GM12892 (cell line): ENCODE measurements around the gene ALDH3B1.
A peak's percentile ranks its signal among the peaks of the same experiment; 100 is the strongest.

Experiments
- DNase-seq: peaks from one replicate; pipeline ENCODE4 v3.0.0; 2011; ENCODE audit not compliant: insufficient read length
- FAIRE-seq: peaks from 2 replicates; lab custom pipeline; 2011; peaks lifted over from hg19 to GRCh38; lab: Jason Lieb, UNC
- POLR2A ChIP-seq: IDR thresholded peaks from 2 replicates; pipeline ENCODE4 v1.6.1; 2011; ENCODE audit warnings: low read depth, low read length, control low read depth
- POLR2AphosphoS5 ChIP-seq: IDR thresholded peaks from 2 replicates; pipeline ENCODE4 v1.6.1; 2011; ENCODE audit warnings: low read depth, low read length, control low read depth
- TAF1 ChIP-seq: IDR thresholded peaks from 2 replicates; pipeline ENCODE4 v1.6.1; 2011; ENCODE audit warnings: low read depth, mild to moderate bottlenecking, control low read depth, low read length, borderline replicate concordance

ALDH3B1 gene

GRCh38 chr11:68021167-68021787, 11.2 kb downstream of the ALDH3B1 start:
- FAIRE-seq (peak; percentile 87), DNase-seq (no peak)
- no peak for TF ChIP-seq TAF1

DNA sequence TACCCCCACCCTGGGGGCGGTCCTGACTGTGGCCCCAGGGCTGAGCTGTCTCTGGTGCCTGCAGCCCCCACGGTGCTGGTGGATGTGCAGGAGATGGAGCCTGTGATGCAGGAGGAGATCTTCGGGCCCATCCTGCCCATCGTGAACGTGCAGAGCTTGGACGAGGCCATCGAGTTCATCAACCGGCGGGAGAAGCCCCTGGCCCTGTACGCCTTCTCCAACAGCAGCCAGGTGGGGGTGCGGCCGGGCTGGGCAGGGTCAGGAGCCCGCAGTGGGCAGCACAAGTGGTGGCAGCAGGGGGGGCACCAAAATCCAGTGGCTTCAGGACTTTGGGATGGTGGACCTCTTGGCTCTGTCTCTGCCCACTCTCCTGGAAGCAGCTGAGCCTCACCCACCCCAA, 12.4 kb downstream of the ALDH3B1 start:
- no peak for FAIRE-seq
- no peak for DNase-seq
- TF ChIP-seq POLR2AphosphoS5 = no peak

DNA sequence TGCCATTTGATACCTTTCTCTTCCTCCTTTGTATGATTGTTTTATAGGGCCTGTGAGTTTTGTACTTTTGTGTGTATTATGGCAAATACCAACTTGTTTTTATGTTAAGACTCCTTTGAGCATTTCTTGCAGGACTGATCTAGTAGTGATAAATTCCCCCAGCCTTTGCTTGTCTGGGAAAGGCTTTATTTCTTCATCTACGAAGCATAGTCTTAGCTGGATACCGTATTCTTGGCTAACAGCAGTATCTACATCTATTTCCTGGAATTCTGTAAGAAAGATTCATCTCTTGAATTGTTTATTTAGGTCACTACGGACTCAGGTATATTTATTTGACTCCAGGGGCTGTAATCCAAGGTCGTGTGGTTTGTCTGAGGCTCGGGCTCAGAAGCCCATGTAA, 14.4 kb downstream of the ALDH3B1 start:
- FAIRE-seq (no peak), DNase-seq (no peak)
- no peak for TF ChIP-seq POLR2AphosphoS5

- no peak for TF ChIP-seq POLR2AphosphoS5
- TF ChIP-seq POLR2A = no peak
- no peak for TF ChIP-seq TAF1
- no peak for DNase-seq
- FAIRE-seq = no peak
Measured at GRCh38 chr11:68025047-68025446, 14.9 kb downstream of the ALDH3B1 start.

- TF ChIP-seq POLR2AphosphoS5 (no peak), POLR2A (no peak), TAF1 (no peak)
- DNase-seq (no peak), FAIRE-seq (no peak)
Measured at GRCh38 chr11:68026391-68027105, 16.4 kb downstream of the ALDH3B1 start.

GRCh38 chr11:68027667-68028066, 17.5 kb downstream of the ALDH3B1 start:
- DNase-seq (no peak), FAIRE-seq (no peak)
- no peak for TF ChIP-seq POLR2AphosphoS5
- no peak for TF ChIP-seq POLR2A
- no peak for TF ChIP-seq TAF1

DNA sequence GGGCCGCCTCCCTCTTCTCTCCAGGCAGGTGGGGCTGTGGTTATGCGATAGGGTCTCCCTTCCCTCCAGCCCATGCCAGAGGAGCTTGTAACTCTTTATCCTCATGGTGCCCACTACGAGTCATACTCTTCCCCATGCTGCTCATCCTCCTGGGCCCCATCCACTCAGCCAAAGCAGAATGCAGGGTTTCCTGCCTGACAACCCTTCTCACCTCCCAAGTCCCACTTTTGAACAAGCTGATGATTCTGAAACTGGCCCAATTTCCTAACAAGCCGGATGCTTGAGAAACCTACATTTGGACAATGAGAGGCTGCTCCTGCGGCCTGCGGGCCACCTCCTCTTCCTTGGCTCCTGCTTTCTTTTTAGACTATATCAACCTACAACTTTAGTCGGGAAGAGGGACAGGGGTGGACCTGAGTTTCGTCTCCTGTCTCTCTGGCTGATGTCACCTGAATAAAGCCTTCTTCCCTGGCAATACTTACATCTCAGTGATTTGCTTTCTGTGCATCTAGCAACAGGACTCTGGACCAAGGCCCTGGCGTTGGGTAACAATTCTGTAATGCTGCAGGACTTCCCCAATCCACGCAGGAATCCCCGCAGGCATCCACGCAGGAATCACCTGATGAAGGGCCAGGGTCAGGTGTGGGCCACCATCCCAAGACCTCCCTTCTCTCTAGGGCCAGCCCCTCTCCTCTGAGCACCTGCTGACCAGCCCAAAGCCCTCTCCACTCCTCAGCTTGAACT, 18.8 kb downstream of the ALDH3B1 start:
- DNase-seq (no peak), FAIRE-seq (peak; percentile 61)
- no peak for TF ChIP-seq POLR2AphosphoS5
- no peak for TF ChIP-seq POLR2A
- TF ChIP-seq TAF1 = no peak

DNA sequence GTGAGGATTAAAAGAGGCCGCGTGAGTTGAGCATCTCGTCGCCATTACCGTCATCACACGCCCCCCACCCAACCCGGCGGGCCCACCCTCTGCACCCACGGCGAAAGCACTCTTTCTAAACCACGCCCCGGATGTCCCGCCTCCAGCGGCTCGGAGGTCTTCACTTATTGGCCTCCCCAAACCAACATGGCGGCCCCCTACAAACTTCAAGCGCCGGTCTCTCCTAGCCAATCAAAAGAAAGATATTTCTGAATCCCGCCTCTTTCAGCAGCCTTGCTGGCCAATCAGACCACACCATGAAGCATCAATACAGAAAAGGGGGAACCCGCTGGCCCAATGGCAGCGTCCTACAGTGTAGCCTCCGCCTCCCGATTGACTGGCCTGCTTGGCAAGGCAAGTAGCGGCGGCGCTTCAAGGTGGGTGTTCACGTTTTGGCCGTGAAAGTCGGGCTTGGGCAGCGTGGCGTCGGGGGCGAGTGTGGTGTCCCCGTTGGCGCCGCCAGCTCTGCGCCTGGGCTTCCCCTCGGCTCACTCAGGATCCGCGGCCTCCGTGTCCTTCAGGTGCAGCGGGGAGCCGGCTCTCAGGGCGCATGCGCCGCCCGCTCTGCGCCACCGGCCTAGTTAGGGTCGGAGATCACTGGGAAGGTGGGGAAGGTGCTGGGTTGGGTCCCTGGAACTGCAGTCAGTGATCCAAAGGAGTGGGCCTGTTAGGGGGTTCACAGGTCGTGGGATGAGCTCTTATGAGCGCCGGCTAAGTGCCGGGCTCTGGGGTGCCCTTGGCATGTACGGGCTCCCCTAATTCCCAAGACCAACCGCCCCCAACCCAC, 20.4 kb downstream of the ALDH3B1 start, which contains the start of gene NDUFS8:
NDUFS8 (plus strand) TSS at position 364 of the 826 bp plus-strand sequence. CDS start 1,471 bp downstream, outside the sequence.
- peak; percentile 83; the same call in 1 of the 2 replicates for TF ChIP-seq POLR2A
- 0 out of 2 replicates have a peak, but pooled peaks have one; percentile 11 for TF ChIP-seq TAF1
- TF ChIP-seq POLR2AphosphoS5 = peak; percentile 86
- FAIRE-seq (peak; percentile 100), DNase-seq (peak; percentile 99)

DNA sequence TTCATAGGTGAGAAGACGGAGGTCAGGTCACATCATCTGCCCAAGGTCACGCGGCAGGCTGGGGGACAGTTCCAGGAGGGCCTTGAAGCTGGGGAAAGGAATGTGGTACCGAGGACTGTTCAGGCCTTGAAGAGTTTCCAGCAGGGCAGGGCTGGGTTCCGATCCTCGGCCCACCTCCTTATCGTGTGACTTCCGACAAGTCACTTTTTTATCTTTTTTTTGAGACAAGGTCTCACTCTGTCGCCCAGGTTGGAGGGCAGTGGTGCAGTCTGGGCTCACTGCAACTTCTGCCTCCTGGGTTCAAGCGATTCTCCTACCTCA, 21.0 kb downstream of the ALDH3B1 start:
- TF ChIP-seq TAF1 = no peak
- no peak for TF ChIP-seq POLR2A
- TF ChIP-seq POLR2AphosphoS5 = no peak
- FAIRE-seq (no peak), DNase-seq (no peak)

GRCh38 chr11:68032003-68032402, 21.9 kb downstream of the ALDH3B1 start:
- TF ChIP-seq TAF1 = no peak
- TF ChIP-seq POLR2AphosphoS5 = no peak
- TF ChIP-seq POLR2A = no peak
- FAIRE-seq = no peak
- no peak for DNase-seq

GRCh38 chr11:68032997-68033707, 23.0 kb downstream of the ALDH3B1 start:
- TF ChIP-seq POLR2A = no peak
- TF ChIP-seq TAF1 = no peak
- no peak for TF ChIP-seq POLR2AphosphoS5
- no peak for FAIRE-seq
- DNase-seq = no peak
